A673 (cell line): ENCODE measurements around the gene DSCAML1.

Experiments used
- EZH2 ChIP-seq: fragments of 200-600 bp; sonication (generic); IDR thresholded peaks from 2 replicates; pipeline ENCODE4 v1.6.1; 2017; ENCODE audit warnings: borderline replicate concordance, low read depth, mild to moderate bottlenecking, mixed read lengths, antibody characterized with exemption, low read length; ENCODE audit not compliant: poor library complexity, severe bottlenecking
- TF ChIP-seq, protein P1 (sequence below): fragments of 300-800, 200-600 bp; sonication (generic); conservative IDR thresholded peaks from 2 replicates; pipeline ENCODE4 v1.5.1; 2017; ENCODE audit warnings: low read depth, mild to moderate bottlenecking, antibody characterized with exemption, low read length, moderate library complexity, mixed read lengths

DNA sequence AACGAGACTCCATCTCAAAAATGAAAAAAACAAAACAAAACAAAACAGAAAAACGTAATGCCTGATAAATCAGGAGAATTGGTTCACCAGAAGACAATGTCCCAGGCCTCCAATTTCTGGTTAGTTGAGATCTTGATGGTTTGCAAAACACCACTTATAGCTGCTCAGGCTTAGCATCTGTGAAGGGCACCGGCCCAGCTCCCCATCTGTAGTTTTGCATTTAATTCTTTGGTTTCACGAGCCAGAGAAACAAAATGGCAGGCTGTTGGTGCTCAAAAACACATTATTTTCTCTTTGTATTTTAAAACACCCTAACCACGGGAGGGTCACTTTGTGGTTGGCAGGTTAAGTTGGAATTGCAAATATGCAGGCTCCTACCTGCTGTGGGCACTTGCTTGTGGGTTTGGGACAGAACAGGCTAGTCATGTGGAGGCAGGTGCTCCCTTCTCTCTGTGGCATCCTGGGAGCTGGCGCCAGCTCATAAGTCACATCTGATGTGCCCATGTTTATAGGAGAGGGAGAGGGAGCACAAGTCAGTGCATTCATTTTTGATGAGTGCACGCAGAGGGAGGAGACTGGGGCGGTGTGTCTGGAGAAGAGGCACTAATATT lies 323.4 kb downstream of the DSCAML1 start:
- no peak for TF ChIP-seq EZH2
- TF ChIP-seq, protein P1, sequence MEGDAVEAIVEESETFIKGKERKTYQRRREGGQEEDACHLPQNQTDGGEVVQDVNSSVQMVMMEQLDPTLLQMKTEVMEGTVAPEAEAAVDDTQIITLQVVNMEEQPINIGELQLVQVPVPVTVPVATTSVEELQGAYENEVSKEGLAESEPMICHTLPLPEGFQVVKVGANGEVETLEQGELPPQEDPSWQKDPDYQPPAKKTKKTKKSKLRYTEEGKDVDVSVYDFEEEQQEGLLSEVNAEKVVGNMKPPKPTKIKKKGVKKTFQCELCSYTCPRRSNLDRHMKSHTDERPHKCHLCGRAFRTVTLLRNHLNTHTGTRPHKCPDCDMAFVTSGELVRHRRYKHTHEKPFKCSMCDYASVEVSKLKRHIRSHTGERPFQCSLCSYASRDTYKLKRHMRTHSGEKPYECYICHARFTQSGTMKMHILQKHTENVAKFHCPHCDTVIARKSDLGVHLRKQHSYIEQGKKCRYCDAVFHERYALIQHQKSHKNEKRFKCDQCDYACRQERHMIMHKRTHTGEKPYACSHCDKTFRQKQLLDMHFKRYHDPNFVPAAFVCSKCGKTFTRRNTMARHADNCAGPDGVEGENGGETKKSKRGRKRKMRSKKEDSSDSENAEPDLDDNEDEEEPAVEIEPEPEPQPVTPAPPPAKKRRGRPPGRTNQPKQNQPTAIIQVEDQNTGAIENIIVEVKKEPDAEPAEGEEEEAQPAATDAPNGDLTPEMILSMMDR = no peak
